GM12878 (cell line): ENCODE data around the gene LMCD1. TPM values are rescaled to one million over a fixed set of nuclear protein-coding genes. Genes with fewer than 3 reads are reported as not detected.

ENCODE experiments used
- BMI1 ChIP-seq: fragments of 450-650 bp; IDR thresholded peaks from 2 replicates; pipeline ENCODE4 v1.6.1; 2016; ENCODE audit warnings: mild to moderate bottlenecking, moderate library complexity, borderline replicate concordance
- CBX5 ChIP-seq: sonication (generic); IDR thresholded peaks from 2 replicates; pipeline ENCODE4 v1.6.1; 2016; ENCODE audit warnings: low read depth, moderate library complexity, mild to moderate bottlenecking, inconsistent platforms
- CHD4 ChIP-seq: fragments of 200-600 bp; sonication (generic); IDR thresholded peaks from 2 replicates; pipeline ENCODE4 v1.6.1; 2016; ENCODE audit warnings: mild to moderate bottlenecking
- EP300 ChIP-seq, 2 experiments: fragments of 150-350 bp in 1 of 2; IDR thresholded peaks; 2 replicates each; pipeline ENCODE4 v1.6.1; 2011 to 2012; ENCODE audit warnings: low read depth in 2 of 2, low read length in 2 of 2, borderline replicate concordance in 1 of 2, improper control_type of control experiment in 1 of 2, inconsistent platforms in 1 of 2; ENCODE audit not compliant: control insufficient read depth in 1 of 2
- ETV6 ChIP-seq, 2 experiments: fragments of 450-650 bp in 1 of 2; IDR thresholded peaks in 1 of 2; conservative IDR thresholded peaks in 1 of 2; 2 replicates each; pipeline ENCODE4 v1.6.1; 2014; ENCODE audit warnings: antibody characterized with exemption in 1 of 2, borderline replicate concordance in 1 of 2, low read depth in 1 of 2, mild to moderate bottlenecking in 1 of 2, moderate library complexity in 1 of 2
- IRF4 ChIP-seq: IDR thresholded peaks from 2 replicates; pipeline ENCODE4 v1.6.1; 2011; ENCODE audit warnings: low read depth, low read length
- JUNB ChIP-seq: IDR thresholded peaks from 2 replicates; pipeline ENCODE4 v1.6.1; 2016; ENCODE audit warnings: antibody characterized with exemption, mild to moderate bottlenecking
- POLR2A ChIP-seq: IDR thresholded peaks from 2 replicates; pipeline ENCODE4 v1.6.1; 2011; ENCODE audit warnings: low read depth, mild to moderate bottlenecking, low read length
- POLR2AphosphoS5 ChIP-seq: IDR thresholded peaks from 2 replicates; pipeline ENCODE4 v1.6.1; 2011; ENCODE audit warnings: mild to moderate bottlenecking, low read length, inconsistent platforms
- RAD21 ChIP-seq: IDR thresholded peaks from 2 replicates; pipeline ENCODE4 v1.6.1; 2011; ENCODE audit warnings: mild to moderate bottlenecking, low read depth, low read length, moderate library complexity; ENCODE audit not compliant: insufficient read depth
- RAD51 ChIP-seq: fragments of 450-650 bp; IDR thresholded peaks from 2 replicates; pipeline ENCODE4 v1.6.1; 2016; ENCODE audit warnings: moderate library complexity, mild to moderate bottlenecking, inconsistent platforms
- SP1 ChIP-seq: IDR thresholded peaks from one replicate; pipeline ENCODE4 v1.6.1; 2011; ENCODE audit warnings: low read depth, low read length
- STAT1 ChIP-seq: fragments of 450-650 bp; conservative IDR thresholded peaks from 2 replicates; pipeline ENCODE4 v1.6.1; 2014; ENCODE audit warnings: antibody characterized with exemption, mild to moderate bottlenecking
- TBL1XR1 ChIP-seq: IDR thresholded peaks from 2 replicates; pipeline ENCODE4 v1.6.1; 2012; ENCODE audit warnings: low read depth, low read length, improper control_type of control experiment
- ZNF24 ChIP-seq: fragments of 450-650 bp; IDR thresholded peaks from 2 replicates; pipeline ENCODE4 v1.6.1; 2017; ENCODE audit warnings: antibody characterized with exemption, mild to moderate bottlenecking
- polyA plus RNA-seq, 11 experiments: library from polyadenylated mRNA; depleted of rRNA in 4 of 11; unstranded in 6 of 11; stranded (reverse) in 5 of 11; fragments of >200 nt; fragmentation: Nextera tagmentation in 4 of 11; fragmentation: Illumina TruSeq in 1 of 11; extraction: Ambion mirVana in 4 of 11; extraction: Trizol in 1 of 11; gene quantifications; 1 replicate in 1 of 11; 2 replicates in 10 of 11; pipeline versions ENCODE4 v1.2.1 to v1.2.3, GENCODE V29; 2011 to 2016; ENCODE audit warnings: inconsistent platforms in 2 of 11, missing spikeins in 2 of 11, low read depth in 1 of 11
- total RNA-seq, 4 experiments: library from RNA; depleted of rRNA in 3 of 4; stranded (reverse); fragments of >200 nt in 3 of 4; fragmentation: Illumina TruSeq in 1 of 4; extraction: Trizol in 1 of 4; gene quantifications; 2 replicates each; pipeline versions ENCODE4 v1.2.1 to v1.2.3, GENCODE V29; 2013 to 2021
- TF ChIP-seq, protein P1 (sequence below): fragments of 450-650 bp; IDR thresholded peaks from 2 replicates; pipeline ENCODE4 v1.6.1; 2017; ENCODE audit warnings: mild to moderate bottlenecking, moderate library complexity
- TF ChIP-seq, protein P2 (sequence below): fragments of 450-650 bp; IDR thresholded peaks from 2 replicates; pipeline ENCODE4 v1.6.1; 2016; ENCODE audit warnings: mild to moderate bottlenecking
- TF ChIP-seq, protein P3 (sequence below): fragments of 450-650 bp; IDR thresholded peaks from 2 replicates; pipeline ENCODE4 v1.6.1; 2017; ENCODE audit warnings: mild to moderate bottlenecking, low read depth, inconsistent platforms; ENCODE audit not compliant: poor library complexity, severe bottlenecking
- TF ChIP-seq, protein P4 (sequence below): fragments of 450-650 bp; formaldehyde crosslinking; IDR thresholded peaks from 2 replicates; pipeline ENCODE4 v1.5.0; 2022; ENCODE audit warnings: mild to moderate bottlenecking, missing genetic modification characterization

The LMCD1 gene
- total and polyA plus RNA-seq, 10 of the 15 experiments (the other 5 are each of a cell fraction or from before 2014, with no cell fraction given): 0.27 to 6.4 (median 1.7) TPM

DNA sequence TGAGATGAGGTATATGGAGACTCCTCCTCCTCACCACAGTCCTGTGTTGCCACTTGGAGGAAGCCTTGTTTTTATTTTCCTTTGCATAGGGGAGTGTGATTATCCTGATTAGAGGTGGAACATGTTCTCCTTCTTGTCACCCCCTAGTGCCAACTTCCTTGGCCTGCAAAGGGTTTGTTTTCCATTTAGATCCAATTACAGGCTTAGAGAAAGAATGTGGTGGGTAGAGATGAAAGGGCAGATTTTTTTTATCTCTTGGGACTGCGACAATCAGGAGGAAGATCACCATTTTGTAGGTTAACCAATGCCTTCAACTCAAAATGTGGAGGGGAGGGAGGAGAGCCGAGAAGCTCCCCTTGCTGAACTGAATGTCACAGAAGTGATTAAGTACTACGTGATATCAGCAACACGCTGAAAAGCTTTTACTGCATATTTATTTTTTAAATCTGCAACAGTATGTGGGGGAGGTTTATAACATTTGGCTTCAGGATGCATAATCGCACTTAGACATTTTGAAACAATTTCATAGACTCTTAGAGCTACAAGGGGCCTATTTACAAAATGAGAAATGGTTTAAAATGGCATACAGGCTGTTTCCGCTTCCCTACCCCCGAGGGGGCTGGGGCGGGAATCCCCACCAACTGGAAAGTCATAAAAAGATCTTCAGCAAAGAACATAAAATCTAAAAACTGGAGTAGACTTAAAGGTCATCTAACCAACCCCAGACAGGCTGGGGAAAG lies 2.4 kb downstream of the LMCD1 start (continued):
- TF ChIP-seq, protein P1, sequence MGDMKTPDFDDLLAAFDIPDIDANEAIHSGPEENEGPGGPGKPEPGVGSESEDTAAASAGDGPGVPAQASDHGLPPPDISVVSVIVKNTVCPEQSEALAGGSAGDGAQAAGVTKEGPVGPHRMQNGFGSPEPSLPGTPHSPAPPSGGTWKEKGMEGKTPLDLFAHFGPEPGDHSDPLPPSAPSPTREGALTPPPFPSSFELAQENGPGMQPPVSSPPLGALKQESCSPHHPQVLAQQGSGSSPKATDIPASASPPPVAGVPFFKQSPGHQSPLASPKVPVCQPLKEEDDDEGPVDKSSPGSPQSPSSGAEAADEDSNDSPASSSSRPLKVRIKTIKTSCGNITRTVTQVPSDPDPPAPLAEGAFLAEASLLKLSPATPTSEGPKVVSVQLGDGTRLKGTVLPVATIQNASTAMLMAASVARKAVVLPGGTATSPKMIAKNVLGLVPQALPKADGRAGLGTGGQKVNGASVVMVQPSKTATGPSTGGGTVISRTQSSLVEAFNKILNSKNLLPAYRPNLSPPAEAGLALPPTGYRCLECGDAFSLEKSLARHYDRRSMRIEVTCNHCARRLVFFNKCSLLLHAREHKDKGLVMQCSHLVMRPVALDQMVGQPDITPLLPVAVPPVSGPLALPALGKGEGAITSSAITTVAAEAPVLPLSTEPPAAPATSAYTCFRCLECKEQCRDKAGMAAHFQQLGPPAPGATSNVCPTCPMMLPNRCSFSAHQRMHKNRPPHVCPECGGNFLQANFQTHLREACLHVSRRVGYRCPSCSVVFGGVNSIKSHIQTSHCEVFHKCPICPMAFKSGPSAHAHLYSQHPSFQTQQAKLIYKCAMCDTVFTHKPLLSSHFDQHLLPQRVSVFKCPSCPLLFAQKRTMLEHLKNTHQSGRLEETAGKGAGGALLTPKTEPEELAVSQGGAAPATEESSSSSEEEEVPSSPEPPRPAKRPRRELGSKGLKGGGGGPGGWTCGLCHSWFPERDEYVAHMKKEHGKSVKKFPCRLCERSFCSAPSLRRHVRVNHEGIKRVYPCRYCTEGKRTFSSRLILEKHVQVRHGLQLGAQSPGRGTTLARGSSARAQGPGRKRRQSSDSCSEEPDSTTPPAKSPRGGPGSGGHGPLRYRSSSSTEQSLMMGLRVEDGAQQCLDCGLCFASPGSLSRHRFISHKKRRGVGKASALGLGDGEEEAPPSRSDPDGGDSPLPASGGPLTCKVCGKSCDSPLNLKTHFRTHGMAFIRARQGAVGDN: 0 out of 2 replicates have a peak, but pooled peaks have one; percentile 27
- TF ChIP-seq, protein P2, sequence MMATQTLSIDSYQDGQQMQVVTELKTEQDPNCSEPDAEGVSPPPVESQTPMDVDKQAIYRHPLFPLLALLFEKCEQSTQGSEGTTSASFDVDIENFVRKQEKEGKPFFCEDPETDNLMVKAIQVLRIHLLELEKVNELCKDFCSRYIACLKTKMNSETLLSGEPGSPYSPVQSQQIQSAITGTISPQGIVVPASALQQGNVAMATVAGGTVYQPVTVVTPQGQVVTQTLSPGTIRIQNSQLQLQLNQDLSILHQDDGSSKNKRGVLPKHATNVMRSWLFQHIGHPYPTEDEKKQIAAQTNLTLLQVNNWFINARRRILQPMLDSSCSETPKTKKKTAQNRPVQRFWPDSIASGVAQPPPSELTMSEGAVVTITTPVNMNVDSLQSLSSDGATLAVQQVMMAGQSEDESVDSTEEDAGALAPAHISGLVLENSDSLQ: 0 out of 2 replicates have a peak, but pooled peaks have one; percentile 10
- TF ChIP-seq JUNB (peak; percentile 12; the same call in 1 of the 2 replicates), RAD51 (no peak), SP1 (no peak), CHD4 (no peak), BMI1 (no peak), POLR2A (no peak), IRF4 (0 out of 2 replicates have a peak, but pooled peaks have one; percentile 19), ZNF24 (no peak), RAD21 (no peak), TBL1XR1 (no peak), POLR2AphosphoS5 (no peak), CBX5 (0 out of 2 replicates have a peak, but pooled peaks have one; percentile 44), ETV6 (conservative IDR thresholded peaks at IDR 0.05 in 1 of 2, IDR thresholded peaks at IDR 0.05 in 1 of 2; ENCODE audit: borderline replicate concordance in 1 of 2, low read depth in 1 of 2) (0 out of 4 replicates have a peak, but pooled peaks of 1 of the 2 experiments have one; percentile 34), EP300 (IDR thresholded peaks at IDR 0.05; ENCODE audit: borderline replicate concordance in 1 of 2, control insufficient read depth in 1 of 2, low read depth in 2 of 2, low read length in 2 of 2) (no peak), STAT1 (no peak)
- TF ChIP-seq, protein P3, sequence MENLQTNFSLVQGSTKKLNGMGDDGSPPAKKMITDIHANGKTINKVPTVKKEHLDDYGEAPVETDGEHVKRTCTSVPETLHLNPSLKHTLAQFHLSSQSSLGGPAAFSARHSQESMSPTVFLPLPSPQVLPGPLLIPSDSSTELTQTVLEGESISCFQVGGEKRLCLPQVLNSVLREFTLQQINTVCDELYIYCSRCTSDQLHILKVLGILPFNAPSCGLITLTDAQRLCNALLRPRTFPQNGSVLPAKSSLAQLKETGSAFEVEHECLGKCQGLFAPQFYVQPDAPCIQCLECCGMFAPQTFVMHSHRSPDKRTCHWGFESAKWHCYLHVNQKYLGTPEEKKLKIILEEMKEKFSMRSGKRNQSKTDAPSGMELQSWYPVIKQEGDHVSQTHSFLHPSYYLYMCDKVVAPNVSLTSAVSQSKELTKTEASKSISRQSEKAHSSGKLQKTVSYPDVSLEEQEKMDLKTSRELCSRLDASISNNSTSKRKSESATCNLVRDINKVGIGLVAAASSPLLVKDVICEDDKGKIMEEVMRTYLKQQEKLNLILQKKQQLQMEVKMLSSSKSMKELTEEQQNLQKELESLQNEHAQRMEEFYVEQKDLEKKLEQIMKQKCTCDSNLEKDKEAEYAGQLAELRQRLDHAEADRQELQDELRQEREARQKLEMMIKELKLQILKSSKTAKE: peak; percentile 67
- TF ChIP-seq, protein P4, sequence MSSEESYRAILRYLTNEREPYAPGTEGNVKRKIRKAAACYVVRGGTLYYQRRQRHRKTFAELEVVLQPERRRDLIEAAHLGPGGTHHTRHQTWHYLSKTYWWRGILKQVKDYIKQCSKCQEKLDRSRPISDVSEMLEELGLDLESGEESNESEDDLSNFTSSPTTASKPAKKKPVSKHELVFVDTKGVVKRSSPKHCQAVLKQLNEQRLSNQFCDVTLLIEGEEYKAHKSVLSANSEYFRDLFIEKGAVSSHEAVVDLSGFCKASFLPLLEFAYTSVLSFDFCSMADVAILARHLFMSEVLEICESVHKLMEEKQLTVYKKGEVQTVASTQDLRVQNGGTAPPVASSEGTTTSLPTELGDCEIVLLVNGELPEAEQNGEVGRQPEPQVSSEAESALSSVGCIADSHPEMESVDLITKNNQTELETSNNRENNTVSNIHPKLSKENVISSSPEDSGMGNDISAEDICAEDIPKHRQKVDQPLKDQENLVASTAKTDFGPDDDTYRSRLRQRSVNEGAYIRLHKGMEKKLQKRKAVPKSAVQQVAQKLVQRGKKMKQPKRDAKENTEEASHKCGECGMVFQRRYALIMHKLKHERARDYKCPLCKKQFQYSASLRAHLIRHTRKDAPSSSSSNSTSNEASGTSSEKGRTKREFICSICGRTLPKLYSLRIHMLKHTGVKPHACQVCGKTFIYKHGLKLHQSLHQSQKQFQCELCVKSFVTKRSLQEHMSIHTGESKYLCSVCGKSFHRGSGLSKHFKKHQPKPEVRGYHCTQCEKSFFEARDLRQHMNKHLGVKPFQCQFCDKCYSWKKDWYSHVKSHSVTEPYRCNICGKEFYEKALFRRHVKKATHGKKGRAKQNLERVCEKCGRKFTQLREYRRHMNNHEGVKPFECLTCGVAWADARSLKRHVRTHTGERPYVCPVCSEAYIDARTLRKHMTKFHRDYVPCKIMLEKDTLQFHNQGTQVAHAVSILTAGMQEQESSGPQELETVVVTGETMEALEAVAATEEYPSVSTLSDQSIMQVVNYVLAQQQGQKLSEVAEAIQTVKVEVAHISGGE (CRISPR knock-in tag): no peak
